HG03565 (cell line): ENCODE results near the gene ASRGL1.
"Not testable (repeated sequence)": the region's sequence is repeated elsewhere in the genome, so short reads cannot be mapped to it uniquely, and the experiment has no call there.

Experiments used
- ATAC-seq: cut with Tn5 transposase; IDR thresholded peaks from one replicate; pipeline ENCODE4 v1.9.1; 2021; ENCODE audit warnings: mild to moderate bottlenecking, moderate library complexity; ENCODE audit not compliant: unreplicated experiment

Gene ASRGL1

GRCh38 chr11:62337303-62338181 lies at the start of gene ASRGL1:
Gene ASRGL1, plus strand, starts transcription at chr11:62337448. Its CDS starts 530 bp downstream, at chr11:62337978.
- ATAC-seq: peak; percentile 56

DNA sequence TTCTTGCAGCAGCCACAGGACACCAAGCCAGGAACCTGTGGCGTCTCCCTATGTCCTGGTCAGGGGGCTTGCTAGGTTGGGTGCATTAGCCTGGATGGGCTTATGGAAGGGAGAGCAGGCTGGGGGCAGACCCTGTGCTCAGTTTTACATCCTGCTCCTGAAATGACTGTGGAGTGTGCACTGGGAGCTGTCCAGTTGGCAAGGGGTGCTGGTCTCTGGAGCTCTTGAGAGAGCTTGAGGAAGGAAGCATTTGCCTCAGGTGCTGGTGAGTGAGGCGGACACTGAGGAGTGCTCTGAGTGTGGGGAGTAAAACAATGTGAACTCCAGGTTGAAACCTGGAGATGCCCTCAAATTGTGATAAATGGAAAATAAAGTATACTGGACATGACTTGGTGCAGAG lies 41.7 kb upstream of the ASRGL1 start:
- no peak for ATAC-seq

DNA sequence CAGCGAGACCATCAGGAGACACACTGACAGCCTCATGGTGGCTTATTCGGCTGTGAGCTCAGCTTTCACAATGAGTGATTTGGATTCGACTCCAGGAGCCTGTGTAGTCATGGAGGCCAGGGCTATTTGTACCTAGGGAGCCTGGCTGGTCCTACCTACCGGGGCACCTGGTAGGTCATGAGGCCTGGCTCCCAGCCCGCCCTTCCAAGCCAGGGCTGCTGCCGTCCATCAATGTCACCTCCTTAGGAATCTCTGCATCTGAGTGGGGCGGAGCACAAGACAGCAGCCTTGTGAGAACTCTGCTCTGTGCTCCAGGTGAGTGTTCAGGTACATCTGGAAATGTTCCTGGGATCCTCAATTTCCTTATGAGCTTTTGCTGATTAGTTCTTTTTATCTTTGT lies 38.3 kb upstream of the ASRGL1 start, which contains the start of gene SCGB1D4:
TSS of gene SCGB1D4 (minus strand) at position 101 of the 400 bp plus-strand sequence. CDS start at position 36, 65 bp downstream.
- no peak for ATAC-seq

GRCh38 chr11:62306227-62306626 lies 31.0 kb upstream of the ASRGL1 start:
- ATAC-seq: no peak

- no peak for ATAC-seq
These were observed 29.3 kb upstream of the ASRGL1 start for GRCh38 chr11:62307950-62308349.

GRCh38 chr11:62309991-62310390 lies 27.3 kb upstream of the ASRGL1 start:
- ATAC-seq: no peak

- no peak for ATAC-seq
These were observed 21.8 kb upstream of the ASRGL1 start for GRCh38 chr11:62315431-62315830.

- ATAC-seq: no peak
These were observed 14.7 kb upstream of the ASRGL1 start for GRCh38 chr11:62322524-62322923.

DNA sequence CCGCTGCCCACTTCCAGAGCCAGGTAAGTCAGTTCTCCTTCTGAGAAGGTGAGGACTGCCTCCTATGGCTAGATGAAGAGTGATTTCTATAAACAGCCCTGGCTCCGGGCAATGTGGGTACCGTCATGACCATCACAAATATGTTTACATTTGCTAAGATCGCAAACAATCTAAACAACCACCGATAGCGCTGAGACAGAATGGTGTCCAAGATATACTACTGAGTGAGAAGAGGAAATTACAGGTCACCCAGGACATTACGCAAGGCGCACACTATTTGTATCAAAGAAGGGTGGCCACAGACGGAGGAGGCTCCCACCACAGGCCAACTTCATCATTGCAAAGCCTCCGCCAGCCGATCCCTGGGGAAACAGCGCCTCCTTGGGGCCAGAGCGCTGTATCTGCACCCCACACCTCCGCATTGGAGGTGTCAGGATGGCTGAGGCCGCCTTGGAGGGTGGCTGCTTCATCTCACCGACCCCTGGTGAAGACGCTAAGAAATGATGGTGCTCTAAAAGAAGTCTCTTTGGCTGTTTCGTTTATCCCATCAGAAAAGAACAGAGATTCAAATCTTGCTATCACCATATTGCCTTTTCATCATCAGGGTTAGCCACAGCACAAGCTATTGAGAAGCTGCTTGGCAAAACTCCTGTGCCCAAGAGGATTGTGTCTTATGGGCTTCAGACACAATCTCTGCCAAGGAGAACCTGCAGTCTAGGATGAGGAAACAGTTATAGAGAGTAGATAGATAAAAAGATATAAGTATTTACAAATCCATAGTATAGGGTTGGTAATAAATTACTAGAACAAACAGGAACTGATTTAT lies 12.3 kb upstream of the ASRGL1 start:
- no peak for ATAC-seq

DNA sequence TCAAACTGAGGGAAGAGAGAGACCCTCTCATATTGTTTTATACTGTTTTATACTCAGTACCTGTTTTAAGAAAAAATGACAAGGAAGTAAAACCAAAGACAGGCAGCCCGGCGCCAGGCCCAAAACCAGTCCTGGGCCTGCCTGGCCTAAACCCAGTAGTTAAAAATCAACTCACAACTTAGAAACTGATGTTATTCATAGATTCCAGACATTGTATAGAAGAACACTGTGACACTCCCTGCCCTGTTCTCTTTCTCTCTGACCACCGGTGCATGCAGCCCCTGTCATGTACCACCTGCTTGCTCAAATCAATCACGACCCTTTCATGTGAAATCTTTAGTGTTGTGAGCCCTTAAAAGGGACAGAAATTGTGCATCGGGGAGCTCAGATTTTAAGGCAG lies 11.5 kb upstream of the ASRGL1 start:
- ATAC-seq: not testable (repeated sequence)

DNA sequence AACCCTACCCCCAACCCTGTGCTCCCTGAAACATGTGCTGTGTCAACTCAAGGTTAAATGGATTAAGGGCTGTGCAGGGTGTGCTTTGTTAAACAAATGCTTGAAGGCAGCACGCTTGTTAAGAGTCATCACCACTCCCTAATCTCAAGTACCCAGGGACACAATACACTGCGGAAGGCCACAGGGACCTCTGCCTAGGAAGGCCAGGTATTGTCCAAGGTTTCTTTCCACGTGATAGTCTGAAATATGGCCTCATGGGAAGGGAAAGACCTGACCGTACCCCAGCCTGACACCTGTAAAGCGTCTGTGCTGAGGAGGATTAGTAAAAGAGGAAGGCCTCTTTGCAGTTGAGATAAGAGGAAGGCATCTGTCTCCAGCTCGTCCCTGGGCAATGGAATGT lies 10.5 kb upstream of the ASRGL1 start:
- not testable (repeated sequence) for ATAC-seq

- not testable (repeated sequence) for ATAC-seq
These were observed 9.7 kb upstream of the ASRGL1 start for GRCh38 chr11:62327541-62327940.

GRCh38 chr11:62331264-62331663 lies 6.0 kb upstream of the ASRGL1 start:
- not testable (repeated sequence) for ATAC-seq

GRCh38 chr11:62333768-62334167 lies 3.5 kb upstream of the ASRGL1 start:
- ATAC-seq: no peak

GRCh38 chr11:62336949-62337302 lies 322 bp upstream of the ASRGL1 start:
- not testable (repeated sequence) for ATAC-seq

DNA sequence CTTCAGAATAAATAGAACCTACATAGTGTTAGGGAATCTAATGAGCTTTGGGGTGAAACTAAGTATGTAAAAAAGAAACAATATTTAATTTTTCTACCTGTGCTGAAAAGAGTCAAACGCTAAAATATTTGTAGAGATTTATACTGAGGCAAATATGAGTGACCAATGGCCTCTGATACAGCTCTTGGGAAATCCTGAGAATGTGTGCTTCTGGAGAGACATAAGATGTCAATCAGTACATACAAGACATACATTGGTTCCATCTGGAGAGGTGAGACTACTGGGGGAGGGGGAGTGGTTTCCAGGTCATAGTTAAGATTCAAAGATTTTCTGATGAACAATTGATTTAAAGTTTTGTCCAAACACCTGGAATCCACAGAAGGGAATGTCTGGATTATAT lies 970 bp downstream of the ASRGL1 start:
- ATAC-seq: no peak

GRCh38 chr11:62340269-62340901 lies 3.1 kb downstream of the ASRGL1 start:
- ATAC-seq: no peak

DNA sequence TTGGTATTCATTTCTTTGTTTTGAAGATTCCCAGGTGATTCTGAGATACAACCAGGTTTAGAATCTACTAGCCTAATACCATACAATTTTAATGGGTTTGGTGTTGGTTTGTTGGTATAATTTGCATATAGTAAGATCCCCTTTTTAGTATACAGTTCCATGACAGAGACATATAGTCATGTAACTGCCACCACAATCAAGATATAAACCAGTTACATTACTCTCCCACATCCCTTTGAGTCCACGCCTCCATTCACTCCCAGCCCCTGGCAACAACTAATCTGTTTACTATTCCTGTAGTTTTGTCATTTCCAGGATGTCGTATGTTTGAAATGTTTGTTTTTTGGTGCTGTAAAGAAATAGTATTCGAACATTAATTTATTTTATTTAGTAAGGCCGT lies 4.3 kb downstream of the ASRGL1 start:
- no peak for ATAC-seq

- not testable (repeated sequence) for ATAC-seq
These were observed 6.5 kb downstream of the ASRGL1 start for GRCh38 chr11:62343646-62344190.

- no peak for ATAC-seq
These were observed 7.0 kb downstream of the ASRGL1 start for GRCh38 chr11:62344210-62344609.

DNA sequence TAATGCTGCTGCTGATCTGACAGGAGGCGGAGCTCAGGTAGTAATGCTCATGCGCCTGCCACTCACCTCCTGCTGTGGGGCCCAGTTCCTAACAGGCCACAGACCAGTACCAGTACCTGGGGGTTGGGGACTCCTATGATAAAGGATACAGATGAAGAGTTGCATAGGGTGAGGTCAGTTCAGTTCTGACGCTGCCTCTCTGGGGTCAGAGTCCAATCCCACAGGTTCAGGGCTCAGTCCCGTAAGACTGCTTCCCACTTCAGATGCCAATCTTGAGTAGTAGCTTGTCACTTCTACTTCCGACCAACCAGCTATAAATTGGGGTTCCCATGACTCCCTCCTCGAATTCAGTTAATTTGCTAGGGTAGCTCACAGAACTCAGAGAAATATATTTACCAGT lies 8.6 kb downstream of the ASRGL1 start:
- ATAC-seq: no peak
